ENCODE results near the gene ALG6.
"Not testable (repeated sequence)": the region's sequence is repeated elsewhere in the genome, so short reads cannot be mapped to it uniquely, and the experiment has no call there.

ALG6 gene

DNA sequence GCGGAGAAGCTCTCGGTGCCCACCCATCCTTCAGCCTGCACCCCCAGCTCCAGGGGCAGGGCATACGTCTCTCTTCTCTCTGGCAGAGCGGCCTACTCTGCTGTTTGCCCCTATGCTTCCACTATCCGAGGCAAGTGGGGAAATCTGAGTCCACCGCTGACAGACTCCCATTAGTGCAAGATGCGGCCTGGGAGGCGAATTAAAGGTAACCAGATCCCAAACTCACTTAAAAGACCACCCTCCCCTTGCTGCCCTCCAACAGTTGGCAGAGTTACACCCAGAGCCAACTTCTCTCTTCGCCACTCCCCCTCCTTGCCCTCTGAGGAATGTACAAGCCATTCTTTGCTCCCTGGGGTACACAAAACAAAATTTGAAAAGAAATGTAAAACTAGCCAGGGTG, 38.6 kb upstream of the ALG6 start:
- DNase-seq: no peak

DNA sequence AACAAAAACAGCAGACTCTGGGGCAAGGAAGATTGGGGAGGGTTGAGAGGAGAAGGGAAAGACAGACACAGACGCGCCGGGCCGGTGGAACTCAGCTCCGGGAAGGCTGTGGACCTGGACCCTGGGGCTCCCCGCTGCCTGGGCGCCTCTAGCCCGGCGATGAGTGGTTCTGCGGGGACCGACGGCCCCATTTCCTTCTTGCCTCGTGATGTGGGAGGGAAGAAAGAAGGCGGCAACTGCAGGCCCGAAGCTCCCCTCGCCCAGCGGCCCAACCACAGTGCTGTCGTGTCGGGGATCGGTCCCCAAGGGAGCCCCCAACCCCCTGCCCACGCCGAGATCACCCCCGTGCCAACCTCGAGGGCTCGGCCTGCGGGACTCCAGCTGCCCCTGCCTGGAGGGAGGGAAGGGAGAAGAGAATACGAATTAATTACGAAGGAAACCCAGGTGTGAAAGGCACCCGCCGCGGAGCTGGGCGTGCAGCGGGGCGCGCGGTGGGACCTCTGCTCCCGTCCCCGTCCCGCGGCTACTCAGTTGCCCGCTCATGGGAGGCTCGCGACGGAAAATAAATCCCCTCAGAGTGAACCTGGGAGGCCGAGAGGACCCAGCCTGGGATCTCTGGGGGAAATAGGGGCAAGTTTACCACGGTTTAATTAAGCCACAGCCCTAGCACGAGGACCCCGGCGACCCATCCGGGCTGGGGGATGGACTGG, 37.7 kb upstream of the ALG6 start:
- no peak for DNase-seq

GRCh38 chr1:63330331-63330916, 37.0 kb upstream of the ALG6 start:
- DNase-seq: no peak

DNA sequence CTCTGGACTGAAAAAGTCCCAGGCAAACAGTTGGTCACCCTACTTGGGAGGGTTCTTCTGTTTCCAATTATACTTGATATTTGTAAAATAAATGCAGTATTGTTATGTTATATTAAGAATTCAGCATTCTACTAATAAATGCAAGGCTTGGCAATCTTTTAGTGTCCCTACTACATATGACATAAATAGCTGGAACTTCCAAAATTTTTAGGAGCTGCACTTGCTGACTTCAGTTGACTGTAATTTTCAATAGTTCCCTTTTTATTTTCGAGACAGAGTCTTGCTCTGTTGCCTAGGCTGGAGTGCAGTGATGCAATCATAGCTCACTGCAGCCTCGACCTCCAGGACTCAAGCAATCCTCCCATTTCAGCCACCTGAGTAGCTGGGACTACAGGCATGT, 25.0 kb upstream of the ALG6 start:
- no peak for DNase-seq

- DNase-seq: no peak
Measured at GRCh38 chr1:63343922-63344321, 23.5 kb upstream of the ALG6 start.

DNA sequence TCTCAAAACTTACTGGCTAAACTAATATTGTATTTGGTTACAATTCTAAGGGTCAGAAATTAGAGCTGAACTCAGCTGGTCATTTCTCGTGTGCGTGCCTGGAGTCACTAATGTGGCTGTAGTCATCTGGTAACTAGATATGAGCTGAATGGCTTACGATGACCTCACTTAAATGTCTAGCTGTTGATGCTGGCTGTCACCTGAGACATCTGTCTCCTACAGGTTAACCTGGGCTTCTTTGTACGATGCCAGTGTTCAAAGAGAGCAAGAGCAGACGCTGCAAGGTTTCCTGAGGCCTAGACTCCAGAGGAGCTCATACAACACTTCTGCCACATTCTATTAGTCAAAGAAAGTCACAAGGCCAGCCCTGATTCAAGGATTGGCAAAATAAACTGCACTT, 17.1 kb upstream of the ALG6 start:
- no peak for DNase-seq

DNA sequence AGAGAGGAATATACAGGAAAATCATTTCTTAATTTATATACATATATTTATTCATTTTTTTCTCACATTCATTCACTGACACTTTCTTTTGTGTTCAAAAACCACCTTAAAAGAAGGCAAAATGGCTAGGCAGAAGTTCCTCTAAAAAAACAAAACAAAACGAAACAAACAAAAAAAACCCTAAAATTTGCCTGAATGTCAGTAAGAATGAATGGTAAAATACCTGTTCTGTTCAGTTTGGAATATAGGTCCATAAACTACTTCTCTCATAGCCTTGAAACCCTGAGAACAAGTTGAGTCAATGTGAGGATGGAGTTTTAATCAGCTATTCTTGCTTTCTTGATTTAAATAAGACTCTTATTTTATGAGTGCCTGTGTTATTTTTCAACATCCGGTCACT, 14.7 kb upstream of the ALG6 start:
- no peak for DNase-seq

GRCh38 chr1:63356234-63356633, 11.2 kb upstream of the ALG6 start:
- not testable (repeated sequence) for DNase-seq

DNA sequence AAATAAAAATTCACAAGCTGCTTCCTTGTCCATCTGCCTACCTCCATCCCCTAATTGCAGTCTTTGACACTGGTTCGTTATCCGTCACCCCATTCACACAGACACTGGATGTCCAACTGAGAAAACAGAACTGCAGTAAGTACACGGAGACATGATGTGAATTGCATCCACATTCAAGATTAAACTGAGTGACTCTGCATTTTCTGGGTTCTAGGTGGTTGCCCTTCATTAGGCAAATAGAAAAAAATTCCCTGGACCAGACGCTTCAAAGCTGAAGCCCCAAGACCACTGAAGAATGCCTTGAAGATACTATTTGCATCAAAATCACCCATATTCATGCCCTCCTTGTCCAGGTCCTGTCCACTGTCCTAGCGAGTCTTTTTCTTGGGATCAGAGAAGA, 7.9 kb upstream of the ALG6 start:
- no peak for DNase-seq

DNA sequence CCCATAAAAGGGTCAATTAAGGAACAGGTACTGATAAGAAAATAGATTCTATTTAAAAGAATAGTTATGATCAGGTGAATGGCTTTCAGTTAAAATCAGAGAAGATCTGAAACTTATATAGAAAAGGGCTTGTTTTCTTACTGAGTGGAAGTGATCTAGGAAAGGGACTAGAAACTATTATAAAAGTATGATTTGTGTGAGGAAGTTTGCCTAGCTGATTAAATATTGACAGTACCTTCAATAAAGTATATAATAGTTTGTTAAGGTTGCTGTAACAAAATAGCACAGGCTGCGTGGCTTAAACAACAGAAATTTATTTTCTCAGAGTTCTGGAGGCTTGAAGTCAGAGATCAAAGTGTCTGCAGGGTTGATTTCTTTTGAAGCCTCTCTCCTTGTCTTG, 5.4 kb upstream of the ALG6 start:
- no peak for DNase-seq

- no peak for DNase-seq
Measured at GRCh38 chr1:63362578-63362977, 4.8 kb upstream of the ALG6 start.

DNA sequence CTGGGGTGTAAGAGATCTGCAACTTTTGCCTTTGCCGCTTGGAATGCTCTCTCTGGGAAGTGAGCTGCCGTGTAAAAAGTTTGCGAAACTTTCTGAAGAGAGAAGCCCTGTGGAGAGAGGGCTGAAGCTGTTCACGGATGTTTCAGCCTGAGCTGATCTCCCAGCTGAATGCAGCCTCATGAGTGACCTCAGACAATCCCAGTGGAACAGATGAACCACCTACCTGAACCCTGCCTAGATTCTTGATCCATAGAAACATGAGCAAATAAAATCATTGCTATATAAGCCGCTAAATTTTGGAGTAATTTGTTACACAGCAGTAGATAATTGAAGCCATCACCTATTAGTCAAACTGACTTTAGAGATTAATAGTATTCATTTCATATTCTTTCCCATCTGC, 4.4 kb upstream of the ALG6 start:
- no peak for DNase-seq

DNA sequence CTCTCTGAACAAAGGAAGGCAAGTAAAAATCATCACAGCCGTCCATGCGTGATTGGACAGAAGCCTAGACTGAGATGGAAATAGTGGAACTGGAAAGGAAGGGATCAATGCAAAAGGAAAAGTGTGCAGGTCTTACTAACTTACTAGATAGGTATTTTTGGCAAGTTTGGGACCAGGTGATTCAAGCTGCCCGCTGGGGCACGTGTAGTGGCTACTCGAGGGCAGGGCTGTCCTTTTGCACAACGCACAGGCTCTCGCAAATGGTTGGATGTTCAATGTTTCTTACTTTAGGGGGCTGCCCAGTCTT, 566 bp upstream of the ALG6 start:
- no peak for DNase-seq

DNA sequence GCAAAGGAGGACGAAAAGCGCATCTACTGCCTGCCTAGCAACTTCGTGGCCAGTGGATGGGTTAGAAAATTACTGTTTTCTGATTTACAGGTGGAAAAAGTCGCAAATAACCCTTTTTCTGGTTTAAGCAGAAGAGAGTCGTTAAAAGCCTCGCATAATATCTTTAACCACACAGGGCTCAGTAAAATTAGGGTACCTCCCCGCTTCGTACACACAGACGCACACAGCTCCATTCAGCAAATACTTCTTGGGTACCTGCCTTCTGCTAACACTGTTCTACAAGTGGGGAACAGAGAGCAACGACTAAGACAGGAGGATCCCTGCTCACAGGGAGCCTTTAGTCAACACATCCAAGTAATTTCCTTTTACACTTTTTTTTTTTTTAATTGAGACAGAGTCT, 704 bp downstream of the ALG6 start:
- no peak for DNase-seq

DNA sequence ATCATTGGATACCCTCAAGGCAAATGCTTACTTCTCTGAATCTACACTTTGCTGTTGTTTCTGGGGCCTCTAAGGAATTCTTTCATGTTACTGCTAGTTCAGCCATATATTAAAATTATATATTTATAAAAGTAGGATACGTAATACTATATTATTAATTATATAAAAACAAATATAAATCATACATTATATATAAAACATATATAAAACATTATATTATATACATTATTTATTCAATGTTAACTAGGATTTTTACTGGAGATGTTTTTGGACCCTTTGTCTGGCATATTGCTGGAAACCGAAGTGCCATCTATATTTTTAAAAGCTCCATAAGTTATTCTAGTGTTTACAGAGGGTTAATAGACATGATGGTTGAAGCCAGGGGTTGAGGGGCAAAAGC, 12.2 kb downstream of the ALG6 start:
- DNase-seq: no peak

GRCh38 chr1:63381741-63382140, 14.3 kb downstream of the ALG6 start:
- no peak for DNase-seq

DNA sequence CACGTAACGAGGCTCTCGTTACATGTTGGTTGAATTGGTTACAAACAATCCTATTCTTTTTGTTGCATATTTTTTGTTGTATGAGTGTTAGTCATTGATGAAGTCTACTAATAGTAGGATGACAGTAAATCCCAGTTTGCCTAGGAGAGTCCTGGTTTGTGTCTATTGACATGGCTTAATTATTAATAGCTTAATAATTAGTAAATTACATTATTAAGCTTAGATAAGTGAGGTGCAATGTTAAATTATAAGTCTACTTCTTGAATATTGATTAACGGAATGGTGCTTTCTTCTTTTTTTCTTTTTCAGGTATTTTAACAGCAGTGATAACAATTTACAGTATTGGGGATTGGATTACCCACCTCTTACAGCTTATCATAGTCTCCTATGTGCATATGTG, 34.5 kb downstream of the ALG6 start:
- no peak for DNase-seq

- no peak for DNase-seq
Measured at GRCh38 chr1:63403386-63403785, 36.0 kb downstream of the ALG6 start.

DNA sequence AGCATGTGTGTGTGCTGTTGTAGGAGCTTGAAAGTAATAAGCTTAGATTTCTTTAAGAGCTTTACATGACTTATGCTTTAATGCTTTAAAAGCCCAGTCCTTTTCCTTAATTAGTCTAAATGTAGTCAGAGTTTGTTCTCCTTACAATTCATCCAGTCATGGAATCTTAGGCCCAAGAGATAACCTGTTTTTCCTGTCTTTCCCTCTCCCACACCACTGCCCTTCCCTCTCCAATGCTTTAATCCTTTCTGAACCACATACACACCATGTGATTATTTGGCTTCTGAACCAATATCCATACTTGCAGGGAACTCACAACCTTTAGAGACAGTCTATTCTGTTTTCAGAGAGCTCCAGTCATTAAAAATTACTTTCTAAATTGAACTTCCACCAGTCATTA, 37.6 kb downstream of the ALG6 start:
- no peak for DNase-seq

DNA sequence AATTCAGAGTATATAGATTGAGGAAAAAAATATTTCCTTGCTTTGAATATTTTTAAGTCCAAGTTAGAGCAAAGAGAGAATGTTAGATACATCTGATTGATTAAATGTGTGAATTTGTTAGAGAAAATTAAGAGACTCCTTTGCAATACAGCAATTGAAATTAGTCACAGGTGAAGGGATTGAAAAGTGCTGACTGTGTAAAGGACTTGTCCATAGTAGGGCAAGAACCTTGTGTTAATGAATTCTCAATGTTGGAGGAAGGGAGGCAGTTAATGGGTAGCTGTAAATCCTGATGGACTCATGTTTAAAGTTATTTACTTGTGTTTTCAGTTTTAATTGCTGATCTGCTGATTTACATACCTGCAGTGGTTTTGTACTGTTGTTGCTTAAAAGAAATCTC, 38.6 kb downstream of the ALG6 start:
- DNase-seq: no peak

DNA sequence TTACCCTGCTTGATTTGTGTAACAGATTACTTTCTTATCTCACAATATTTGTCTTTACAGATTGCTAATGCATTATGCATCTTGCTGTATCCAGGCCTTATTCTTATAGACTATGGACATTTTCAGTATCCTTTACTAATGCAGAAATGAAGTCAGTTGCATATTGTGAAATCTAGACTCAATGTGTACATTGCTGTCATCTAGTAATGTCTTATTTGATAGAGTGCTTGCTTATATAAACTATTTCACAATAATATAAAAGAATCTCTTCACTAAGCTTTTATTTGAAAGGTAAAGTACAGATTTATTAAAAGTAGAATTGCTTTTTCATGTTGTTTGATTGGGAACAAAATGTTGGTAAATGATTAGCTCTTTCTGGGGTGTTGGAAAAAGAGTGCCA, 39.6 kb downstream of the ALG6 start:
- no peak for DNase-seq

- DNase-seq: no peak
Measured at GRCh38 chr1:63408331-63408730, 40.9 kb downstream of the ALG6 start.

DNA sequence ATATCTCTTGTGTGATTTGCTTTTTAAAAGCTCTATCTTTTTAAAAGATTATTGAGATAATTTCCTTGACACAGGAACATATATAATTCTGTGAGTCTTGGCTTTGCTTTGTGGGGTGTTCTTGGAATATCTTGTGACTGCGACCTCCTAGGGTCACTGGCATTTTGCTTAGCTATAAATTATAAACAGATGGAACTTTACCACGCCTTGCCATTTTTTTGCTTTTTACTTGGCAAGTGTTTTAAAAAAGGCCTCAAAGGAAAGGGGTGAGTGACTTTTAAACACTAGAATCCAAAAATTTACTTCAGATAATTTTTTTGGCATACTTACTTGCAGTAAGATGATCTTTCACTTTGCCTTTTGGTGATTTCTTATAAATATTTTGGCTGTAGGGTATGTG, 43.6 kb downstream of the ALG6 start:
- no peak for DNase-seq

GRCh38 chr1:63413394-63413793, 46.0 kb downstream of the ALG6 start:
- DNase-seq: no peak

- no peak for DNase-seq
Measured at GRCh38 chr1:63414691-63415365, 47.4 kb downstream of the ALG6 start.

Data from islet precursor cell (in vitro differentiated cells).